CMK (cell line): ENCODE measurements around the gene RAVER1.

Experiments
- DNase-seq: peaks from one replicate; pipeline ENCODE4 v3.0.0-alpha.2; 2010; ENCODE audit warnings: low read depth

Gene RAVER1

DNA sequence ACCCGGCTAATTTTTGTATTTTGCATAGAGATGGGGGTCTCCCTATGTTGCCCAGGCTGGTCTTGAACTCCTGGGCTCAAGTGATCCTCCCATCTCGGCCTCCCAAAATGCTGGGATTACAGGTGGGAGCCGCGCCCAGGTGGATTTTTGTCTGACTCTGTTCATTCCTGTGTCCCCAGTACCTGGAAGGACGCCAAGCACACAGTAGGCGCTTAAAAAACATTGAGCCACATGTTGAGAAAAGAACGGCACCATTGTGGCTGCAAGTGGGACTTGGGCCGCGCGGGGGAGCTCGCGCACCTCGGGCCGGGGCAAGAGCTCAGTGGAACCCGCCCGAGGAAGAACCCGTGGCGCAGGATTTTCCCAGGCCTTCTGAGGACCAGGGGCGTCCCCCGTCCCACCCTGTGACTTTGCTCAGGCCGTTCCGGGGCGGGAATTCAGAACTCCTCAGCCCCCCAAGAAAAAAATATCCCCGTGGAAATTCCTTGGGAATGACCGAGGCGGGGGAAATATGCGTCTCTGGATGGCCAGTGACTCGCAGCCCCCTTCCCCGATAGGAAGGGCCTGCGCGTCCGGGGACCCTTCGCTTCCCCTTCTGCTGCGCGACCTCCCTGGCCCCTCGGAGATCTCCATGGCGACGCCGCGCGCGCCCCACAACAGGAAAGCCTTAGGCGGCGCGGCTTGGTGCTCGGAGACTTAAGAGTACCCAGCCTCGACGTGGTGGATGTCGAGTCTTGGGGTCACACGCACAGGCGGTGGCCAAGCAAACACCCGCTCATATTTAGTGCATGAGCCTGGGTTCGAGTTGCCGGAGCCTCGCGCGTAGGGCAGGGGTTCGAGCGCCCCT lies 63.8 kb downstream of the RAVER1 start:
- peak; percentile 80 for DNase-seq

DNA sequence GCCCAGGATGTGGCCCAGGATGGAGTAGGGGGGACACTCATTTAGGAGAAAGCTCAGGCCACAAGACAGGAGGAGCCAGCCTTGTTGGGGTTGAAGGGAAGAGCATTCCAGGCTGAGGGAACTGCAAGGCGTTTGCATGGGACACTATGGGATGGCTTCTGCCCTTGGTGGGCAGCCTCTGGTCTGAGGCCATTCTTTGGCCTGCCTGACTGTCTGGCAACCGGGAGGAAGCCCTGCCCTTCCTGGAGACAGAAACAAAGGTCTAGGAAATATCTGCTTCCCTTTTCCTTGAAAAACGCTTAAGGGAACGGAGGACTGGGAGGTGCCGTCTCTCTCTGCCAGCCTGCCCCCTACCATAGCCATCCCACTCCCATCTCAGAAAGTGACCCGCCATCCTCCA lies 65.3 kb downstream of the RAVER1 start:
- no peak for DNase-seq

DNA sequence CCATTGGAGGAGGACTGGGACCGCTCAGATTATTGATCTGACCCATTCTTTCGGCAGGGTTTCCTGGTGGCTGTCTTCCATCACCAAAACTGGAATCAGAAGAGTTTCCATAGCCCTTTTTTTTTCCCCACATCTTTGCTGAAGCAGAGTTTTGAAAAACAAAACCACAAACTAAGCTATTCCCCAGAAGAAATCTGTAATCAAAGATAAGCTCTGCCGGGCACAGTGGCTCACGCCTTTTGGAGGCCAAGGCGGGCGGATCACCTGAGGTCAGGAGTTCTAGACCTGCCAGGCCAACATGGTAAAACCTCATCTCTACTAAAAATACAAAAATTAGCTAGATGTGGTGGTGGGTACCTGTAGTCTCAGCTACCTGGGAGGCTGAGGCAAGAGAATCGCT lies 66.6 kb downstream of the RAVER1 start:
- no peak for DNase-seq
